ENCODE measurements around the gene INPP5F.
"Not testable (repeated sequence)": the region's sequence is repeated elsewhere in the genome, so short reads cannot be mapped to it uniquely, and the experiment has no call there.

The INPP5F gene

DNA sequence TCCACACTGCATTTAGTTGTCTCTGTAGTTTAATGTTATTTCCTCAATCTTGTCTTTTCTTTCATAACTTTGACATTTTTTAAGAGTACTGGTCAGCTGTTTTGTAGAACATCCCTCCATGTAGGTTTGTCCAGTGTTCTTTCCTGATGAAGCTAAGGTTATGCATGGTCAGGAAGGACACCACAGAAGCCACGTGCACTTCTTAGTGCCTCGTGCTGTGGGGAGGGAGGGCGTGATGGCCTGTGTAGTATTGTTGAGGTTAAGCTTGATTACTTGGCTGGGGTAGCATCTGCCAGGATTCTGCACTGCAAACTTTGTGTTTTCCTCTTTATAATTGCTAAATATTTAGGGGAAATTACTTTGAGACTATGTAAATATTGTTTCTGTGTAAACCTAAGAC is 98.4 kb downstream of the INPP5F start:
- FAIRE-seq, result no peak

DNA sequence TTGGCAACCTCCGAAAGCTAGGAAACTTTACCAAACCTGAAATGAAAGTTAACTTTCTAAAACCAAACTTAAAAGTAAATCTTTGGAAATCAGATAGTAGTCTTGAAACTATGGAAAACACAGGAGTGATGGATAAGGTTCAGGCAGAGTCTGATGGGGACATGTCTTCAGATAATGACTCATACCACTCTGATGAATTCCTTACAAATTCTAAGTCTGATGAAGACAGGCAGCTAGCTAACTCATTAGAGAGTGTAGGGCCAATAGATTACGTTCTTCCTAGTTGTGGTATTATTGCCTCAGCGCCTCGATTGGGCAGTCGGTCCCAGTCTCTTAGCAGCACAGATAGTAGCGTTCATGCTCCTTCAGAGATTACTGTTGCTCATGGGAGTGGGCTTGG is 100.9 kb downstream of the INPP5F start:
- FAIRE-seq, result no peak

DNA sequence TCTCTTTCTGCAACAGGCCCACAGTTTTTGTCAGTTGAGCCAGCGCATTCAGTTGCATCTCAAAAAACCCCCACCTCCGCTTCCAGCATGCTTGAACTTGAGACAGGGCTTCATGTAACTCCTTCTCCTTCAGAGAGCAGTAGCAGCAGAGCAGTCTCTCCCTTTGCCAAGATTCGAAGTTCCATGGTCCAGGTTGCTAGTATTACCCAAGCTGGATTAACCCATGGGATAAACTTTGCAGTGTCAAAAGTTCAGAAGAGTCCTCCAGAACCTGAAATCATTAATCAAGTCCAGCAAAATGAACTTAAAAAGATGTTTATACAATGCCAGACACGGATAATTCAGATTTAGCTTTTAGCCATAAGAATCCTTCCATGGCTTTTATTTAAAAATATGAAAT is 101.6 kb downstream of the INPP5F start:
- no peak for FAIRE-seq

DNA sequence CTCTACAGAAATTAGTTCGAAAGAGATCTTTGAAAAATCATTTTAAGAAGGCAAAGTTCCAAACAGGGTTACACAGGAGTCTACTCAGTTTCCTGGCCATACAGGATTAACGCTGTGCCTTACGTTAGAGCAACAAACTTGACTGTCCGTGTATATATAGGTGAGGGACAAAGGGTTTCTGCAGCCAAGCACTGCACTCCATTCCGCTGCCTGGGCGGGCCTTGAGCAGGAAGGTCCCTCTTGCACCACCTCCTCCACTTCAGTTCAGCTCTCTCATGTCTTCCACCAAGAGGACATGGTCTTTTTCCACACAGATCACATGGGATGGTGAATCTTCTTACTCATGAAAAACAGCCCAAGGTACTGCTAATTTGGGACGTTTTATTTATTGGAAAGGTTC is 103.6 kb downstream of the INPP5F start:
- no peak for FAIRE-seq

DNA sequence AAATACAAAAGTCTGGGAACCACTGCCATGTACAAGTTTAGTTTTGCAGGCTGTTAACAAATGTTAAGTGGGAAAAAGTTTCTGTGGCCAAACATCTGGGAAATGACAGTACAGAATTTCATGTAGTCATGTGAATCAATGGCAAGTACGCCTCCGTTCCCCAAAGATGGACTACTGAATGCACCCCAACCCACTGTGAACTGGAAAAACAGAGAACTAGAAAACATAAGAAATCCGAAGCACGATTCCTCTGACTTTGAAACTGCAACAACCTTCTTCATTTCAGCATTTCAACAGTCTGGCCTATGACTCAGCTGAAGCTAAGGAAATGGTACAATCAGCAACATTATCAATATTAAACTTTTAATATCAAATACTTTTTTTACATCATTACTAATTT is 105.0 kb downstream of the INPP5F start:
- FAIRE-seq, result no peak

- FAIRE-seq, result no peak
Measured at GRCh38 chr10:119831656-119832055, 105.8 kb downstream of the INPP5F start.

GRCh38 chr10:119832951-119833350 is 107.1 kb downstream of the INPP5F start:
- no peak for FAIRE-seq

DNA sequence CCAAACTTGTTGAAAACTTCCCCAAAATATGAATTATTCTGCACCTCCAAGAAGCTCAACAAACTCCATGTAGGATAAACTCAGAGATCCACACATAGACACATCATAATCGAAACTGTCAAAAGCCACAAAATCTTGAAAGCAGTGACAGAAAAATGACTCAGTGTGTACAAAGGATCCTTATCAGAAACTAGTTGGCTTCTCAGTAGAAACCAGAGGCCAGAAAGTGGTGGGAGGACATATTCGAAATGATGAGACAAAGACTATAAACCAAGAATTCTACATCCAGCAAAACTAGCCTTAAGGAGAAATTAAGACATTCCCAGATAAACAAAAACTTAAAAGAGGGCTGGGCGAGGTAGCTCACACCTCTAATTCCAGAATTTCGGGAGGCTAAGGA is 108.3 kb downstream of the INPP5F start:
- no peak for FAIRE-seq

- FAIRE-seq, result no peak
Measured at GRCh38 chr10:119845656-119846055, 119.8 kb downstream of the INPP5F start.

GRCh38 chr10:119849031-119849789 is 123.4 kb downstream of the INPP5F start:
- no peak for FAIRE-seq

- FAIRE-seq, result no peak
Measured at GRCh38 chr10:119849944-119850343, 124.1 kb downstream of the INPP5F start.

- FAIRE-seq, result no peak
Measured at GRCh38 chr10:119852277-119852676, 126.4 kb downstream of the INPP5F start.

DNA sequence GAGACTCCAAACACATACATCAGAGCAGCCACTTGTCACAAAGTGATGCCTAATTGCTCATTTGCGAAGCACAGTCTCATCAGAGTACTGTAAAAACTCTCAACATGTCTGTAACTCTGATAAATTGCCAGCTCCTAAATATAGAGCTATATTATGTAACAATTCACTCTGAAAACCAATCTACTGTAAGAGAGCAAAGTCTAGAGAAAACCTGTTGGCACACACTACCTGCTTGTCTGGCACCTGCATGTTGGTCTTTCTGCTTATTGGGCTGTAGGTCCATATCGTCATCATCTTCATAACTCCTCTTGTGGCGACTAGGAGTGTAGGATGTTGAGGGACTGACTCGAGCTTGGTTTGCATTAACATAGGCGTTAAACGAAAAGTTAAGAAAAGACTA is 127.0 kb downstream of the INPP5F start:
- FAIRE-seq, result no peak

DNA sequence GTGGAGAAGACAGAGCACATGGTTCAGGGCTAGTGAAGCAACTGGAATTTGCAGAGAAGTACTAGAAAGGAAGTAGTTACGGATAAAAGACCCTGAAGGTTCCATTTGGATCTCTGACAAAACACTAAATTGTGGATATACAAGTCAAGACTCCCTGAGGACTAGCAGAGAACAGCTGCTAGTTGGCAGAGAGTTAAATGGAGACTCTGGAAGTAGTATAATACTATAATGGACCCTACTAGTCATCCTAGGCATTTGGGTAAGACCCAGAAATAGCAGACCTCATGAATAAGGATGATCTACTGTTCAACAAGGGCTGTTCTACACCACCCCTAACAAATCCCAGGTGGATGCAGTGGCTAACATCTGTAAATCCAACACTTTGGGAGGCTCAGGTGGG is 127.7 kb downstream of the INPP5F start:
- no peak for FAIRE-seq

DNA sequence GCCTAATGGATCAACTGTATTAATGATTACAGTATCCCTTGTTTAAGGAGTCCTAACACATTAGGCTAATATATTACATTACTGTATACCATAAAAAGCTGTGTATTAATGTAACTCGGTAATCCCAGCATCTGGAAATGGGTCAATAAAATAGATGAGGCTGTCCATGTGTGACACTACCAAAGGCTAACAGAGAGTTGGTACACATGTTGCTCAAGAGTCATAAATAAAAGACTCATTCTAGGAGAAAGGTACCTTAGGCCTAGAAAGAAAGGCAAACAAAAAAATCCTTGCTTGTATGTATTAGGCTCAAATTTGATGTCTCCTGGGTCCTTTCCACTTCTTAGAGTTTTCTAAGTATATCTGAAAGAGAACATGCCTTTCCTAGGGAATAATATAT is 132.2 kb downstream of the INPP5F start:
- FAIRE-seq, result no peak

- FAIRE-seq, result peak; percentile 87
Measured at GRCh38 chr10:119859420-119860258, 133.8 kb downstream of the INPP5F start.

DNA sequence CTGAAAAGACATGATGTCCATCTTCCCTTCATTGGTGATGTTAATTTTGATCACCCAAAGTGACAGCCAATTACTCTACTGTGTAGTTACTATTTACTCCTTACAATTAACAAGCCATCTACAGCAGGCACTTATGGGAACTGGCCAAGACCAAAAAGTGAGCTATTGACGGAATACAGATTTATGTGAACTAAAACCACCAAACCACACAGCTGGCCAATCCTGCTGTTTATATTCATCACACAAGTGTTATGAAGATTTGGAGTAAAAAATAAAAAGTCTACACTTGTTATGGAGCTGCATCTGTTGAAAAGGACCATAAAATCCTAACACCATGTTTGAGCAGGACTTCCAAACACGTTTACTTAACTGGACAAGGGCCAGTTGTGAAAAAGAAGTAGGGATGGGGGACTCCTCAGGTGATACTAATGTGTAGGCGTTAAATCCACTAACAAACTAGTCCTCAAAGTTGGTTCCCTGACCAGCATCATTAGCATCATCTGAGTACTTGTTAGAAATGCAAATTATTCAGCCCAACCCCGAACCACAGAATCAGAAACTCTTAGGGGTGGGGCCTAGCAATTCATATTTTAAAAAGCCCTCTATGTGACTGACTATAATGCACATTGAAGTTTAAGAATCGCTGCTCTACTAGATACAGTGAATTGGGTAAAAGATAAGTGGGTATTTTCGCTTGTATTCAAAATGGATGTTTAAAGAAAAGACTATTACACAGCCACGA is 135.2 kb downstream of the INPP5F start:
- no peak for FAIRE-seq

- no peak for FAIRE-seq
Measured at GRCh38 chr10:119862524-119862923, 136.7 kb downstream of the INPP5F start.

DNA sequence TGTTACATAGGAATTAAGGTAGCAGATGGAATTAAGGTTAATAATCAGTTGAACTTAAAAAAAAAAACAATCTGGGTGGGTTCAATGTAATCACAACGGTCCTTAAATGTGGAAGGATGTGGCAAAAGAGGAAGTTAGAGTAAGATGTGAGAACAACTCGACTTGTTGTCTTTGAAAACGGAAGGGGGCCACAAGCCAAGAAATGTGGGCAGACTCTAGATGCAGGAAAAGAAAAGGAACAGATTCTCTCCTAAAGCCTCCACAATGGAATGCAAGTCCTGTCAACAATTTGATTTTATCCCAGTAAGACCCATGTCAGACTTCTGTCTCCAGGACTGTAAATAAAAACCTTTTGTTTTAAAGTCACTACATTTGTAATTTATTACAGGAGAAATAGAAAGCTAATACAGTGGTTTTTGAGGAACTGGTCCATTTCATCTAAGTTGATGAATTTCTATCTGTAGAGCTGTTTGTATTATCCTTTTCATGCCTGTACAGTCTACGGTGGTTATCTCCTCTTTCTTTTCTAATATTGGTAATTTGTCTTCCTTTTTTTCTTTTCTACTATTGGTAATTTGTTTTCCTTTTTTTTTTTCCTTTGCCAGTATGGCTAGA is 138.2 kb downstream of the INPP5F start:
- no peak for FAIRE-seq

DNA sequence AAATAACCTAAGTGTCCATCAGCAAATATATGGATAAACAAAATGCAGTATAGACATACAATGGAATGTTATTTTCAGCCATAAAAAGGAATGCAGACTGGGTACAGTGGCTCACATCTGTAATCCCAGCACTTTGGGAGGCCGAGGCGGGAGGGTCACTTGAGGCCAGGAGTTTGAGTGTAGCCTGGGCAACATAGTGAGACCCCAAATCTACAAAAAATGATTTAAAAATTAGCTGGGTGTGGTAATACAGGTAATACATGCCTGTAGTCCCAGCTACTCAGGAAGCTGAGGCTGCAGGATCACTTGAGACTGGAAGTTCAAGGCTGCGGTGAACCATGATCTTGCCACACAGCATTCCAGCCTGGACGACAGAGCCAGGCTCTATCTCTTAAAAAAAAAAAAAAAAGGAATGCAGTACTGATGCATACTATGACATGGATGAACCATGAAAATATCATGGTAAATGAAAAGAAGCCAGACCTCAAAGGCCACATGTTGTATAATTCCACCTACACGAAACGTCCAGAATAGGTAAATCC is 139.9 kb downstream of the INPP5F start:
- FAIRE-seq, result no peak

DNA sequence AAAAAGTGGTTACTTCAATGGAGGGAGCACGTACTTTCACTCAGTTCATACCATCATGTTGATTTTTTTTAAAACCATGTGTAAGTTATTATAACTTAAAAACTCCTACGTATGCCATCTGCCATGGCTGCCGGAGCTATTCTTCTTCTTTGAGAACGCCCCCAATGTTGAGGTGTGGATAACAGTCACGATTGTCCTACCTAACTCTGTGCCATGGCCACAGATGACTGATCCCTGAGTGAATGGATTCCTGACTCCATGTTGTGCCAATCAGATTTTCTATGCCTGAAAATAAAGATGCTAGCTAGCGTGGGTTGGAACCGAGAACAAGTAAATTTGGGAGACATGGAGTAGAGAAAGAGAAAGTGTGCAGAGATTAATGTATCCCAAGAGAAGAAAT is 141.5 kb downstream of the INPP5F start:
- FAIRE-seq, result no peak

DNA sequence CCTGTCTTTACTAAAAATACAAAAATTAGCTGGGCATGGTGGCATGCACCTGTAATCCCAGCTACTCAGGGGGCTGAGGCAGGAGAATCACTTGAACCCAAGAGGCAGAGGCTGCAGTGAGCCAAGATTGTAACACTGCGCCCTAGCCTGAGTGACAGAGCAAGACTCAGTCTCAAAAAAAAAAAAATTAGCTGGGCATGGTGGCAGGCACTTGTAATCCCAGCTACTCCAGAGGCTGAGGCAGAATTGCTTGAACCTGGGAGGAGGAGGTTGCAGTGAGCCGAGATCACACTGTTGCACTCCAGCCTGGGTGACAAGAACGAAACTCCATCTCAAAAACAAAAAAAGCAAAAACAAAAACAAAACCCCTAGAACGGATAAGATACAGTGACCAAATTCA is 143.5 kb downstream of the INPP5F start:
- FAIRE-seq, result not testable (repeated sequence)
